ENCODE results near the gene APBA3. TPM values are rescaled to one million over a fixed set of nuclear protein-coding genes. Genes with fewer than 3 reads are reported as not detected.

The APBA3 gene
- total RNA-seq, 2 donors from 2014 or later = 40.6 to 55.4 TPM

DNA sequence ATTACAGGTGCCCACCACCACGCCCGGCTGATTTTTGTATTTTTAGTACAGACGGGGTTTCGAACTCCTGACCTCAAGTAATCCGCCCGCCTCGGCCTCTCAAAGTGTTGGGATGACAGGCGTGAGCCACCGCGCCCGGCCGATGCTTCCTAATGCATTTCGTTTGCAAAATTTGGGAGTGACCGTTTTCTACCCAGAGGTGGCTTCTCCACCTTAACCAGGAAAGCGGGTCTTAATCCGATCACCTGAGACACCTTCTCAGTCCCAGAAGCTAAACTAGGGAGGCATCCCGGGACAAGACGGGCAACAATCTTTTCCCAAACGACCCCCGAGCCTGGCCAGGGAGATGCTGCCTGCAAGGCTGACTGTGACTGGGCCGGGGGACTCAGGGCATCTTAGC lies 39.5 kb upstream of the APBA3 start:
- peak overlapping the region; percentile 61 for H3K4me3 Mint-ChIP-seq
- ATAC-seq = no peak
- peaks cover 37 to 42% of the 10 kb centered on the region in 2 donors for H3K4me1 Mint-ChIP-seq (ENCODE audit: low read depth in 2 of 2)
- no peak for DNase-seq (ENCODE audit: low spot score)
- H3K27me3 Mint-ChIP-seq = no peaks in the 10 kb centered on the region
- H3K36me3 Mint-ChIP-seq = peaks cover 15% of the 10 kb centered on the region
- H3K27ac Mint-ChIP-seq = no peak overlapping the region
- H3K9me3 Mint-ChIP-seq = peaks cover 6% of the 10 kb centered on the region

DNA sequence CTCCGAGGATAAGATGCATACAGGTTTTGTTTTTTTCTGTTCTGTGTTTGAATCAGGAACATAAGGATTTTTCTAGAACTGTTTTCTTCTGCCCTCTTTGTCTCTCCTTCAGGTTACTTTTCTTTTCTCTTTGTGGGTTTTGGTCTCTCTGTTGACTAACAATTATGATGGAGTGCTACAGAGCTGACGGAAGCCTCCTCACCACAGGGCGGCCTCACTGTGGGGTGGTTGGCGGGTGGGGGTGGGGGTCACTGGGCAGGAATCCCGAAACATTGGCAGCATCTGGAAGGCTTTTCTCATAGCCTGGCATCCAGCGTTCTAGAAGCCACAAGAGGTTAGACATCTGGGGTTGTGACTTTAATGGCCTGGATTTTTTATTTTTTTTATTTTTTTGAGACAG lies 36.6 kb upstream of the APBA3 start:
- H3K9me3 Mint-ChIP-seq = peaks cover 6% of the 10 kb centered on the region
- peak; percentile 87 to 90 for ATAC-seq
- no peaks in the 10 kb centered on the region for H3K27me3 Mint-ChIP-seq
- H3K36me3 Mint-ChIP-seq = peaks cover 15% of the 10 kb centered on the region
- H3K4me1 Mint-ChIP-seq (ENCODE audit: low read depth in 2 of 2) = peaks cover 30 to 38% of the 10 kb centered on the region in 2 donors
- no peak for DNase-seq (ENCODE audit: low spot score)
- peak overlapping the region; percentile 75 to 81 for H3K27ac Mint-ChIP-seq
- H3K4me3 Mint-ChIP-seq = peak overlapping the region; percentile 81

DNA sequence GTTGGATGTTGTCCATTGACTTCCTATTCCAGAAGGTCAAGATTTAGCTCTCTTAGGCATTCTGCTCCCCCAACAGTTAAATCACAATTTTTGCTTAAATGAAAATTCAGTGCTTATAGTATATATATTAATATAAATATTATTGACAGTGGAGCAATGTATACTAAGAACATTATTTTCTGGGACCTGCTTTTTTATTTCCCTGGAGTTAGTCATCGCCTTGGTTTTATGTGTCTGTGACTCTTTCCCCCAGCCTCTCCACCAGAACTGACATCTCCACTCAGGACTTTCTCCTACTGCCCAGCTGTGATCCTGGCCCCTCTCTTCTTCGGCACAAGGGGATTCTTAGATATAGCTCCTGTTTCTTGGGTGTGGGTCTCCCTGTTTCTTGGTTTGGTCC lies 34.9 kb upstream of the APBA3 start:
- DNase-seq (ENCODE audit: low spot score) (no peak), ATAC-seq (no peak)
- Mint-ChIP-seq H3K36me3 (peaks cover 15% of the 10 kb centered on the region), H3K27me3 (no peaks in the 10 kb centered on the region), H3K4me1 (ENCODE audit: low read depth in 2 of 2) (peaks cover 40 to 42% of the 10 kb centered on the region in 2 donors), H3K27ac (peak overlapping the region in 1 of 2 donors; percentile 2), H3K4me3 (peak overlapping the region; percentile 14), H3K9me3 (peaks cover 6% of the 10 kb centered on the region)

DNA sequence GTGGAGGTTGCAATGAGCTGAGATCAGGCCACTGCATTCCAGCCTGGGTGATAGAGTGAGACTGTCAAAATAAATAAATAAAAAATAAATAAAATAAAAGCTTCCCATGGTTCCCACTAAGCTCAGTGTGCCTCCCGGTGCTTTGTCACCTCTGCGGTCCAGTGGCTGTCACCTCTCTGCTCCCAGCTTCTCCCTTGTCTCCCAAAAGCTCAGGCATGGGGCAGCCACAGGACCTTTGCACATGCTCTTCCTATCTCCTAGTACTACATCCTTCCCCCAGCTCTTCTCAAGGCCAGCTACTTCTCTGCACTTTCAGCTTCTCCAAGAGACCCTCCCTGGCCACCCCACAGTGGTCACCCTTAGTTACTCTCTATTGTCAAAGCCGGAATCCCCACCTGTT lies 32.3 kb upstream of the APBA3 start:
- Mint-ChIP-seq H3K9me3 (peaks cover 6% of the 10 kb centered on the region), H3K36me3 (peaks cover 15% of the 10 kb centered on the region), H3K27ac (peak overlapping the region; percentile 36 to 66), H3K27me3 (no peaks in the 10 kb centered on the region), H3K4me3 (no peak overlapping the region), H3K4me1 (ENCODE audit: low read depth in 2 of 2) (peaks cover 49 to 51% of the 10 kb centered on the region in 2 donors)
- no peak for ATAC-seq
- no peak for DNase-seq (ENCODE audit: low spot score)

DNA sequence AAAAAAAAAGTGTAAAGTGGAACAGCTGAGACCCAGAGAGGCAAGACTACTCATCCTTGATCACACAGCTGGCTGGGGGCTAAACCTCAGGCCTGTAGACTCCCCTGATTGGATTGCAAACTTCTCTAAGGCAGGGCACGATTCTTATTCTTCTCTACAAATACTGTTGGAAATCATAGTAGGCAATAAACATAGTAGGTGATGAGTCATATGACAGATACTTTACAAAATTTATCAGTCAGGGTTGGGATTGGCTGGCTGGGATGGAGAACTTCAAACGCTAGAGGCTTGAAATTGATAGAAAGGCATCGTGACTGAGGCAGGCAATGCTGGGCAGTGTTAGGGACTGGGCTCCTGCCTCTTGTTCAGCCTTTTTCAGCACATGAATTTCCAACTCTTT lies 30.6 kb upstream of the APBA3 start:
- H3K4me3 Mint-ChIP-seq = peak overlapping the region; percentile 12
- ATAC-seq (no peak), DNase-seq (ENCODE audit: low spot score) (no peak)
- H3K27ac Mint-ChIP-seq = peak overlapping the region in 1 of 2 donors; percentile 46
- H3K4me1 Mint-ChIP-seq (ENCODE audit: low read depth in 2 of 2) = peaks cover 48 to 50% of the 10 kb centered on the region in 2 donors
- H3K36me3 Mint-ChIP-seq = peaks cover 8% of the 10 kb centered on the region
- peaks cover 6% of the 10 kb centered on the region for H3K9me3 Mint-ChIP-seq
- H3K27me3 Mint-ChIP-seq = no peaks in the 10 kb centered on the region

DNA sequence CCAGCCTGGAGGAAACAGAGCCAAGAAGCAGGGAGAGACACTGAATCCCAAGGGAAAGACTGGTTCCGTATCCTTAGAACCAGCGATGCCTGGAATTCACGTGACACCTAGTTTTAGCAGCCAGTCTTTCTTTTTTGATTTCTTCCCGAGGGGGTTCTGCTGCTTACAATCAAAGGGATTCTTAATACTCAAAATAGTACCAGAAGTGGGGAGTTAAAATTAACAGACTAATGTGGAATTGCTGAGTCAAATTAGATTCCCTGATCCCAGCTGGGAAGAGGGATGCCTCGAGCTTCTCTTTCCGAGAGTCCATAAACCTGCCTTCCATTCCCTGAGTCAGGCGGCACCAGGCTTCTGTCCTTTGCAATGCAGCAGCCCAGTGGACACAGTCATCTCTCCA lies 29.4 kb upstream of the APBA3 start:
- H3K9me3 Mint-ChIP-seq = no peaks in the 10 kb centered on the region
- peaks cover 42 to 44% of the 10 kb centered on the region in 2 donors for H3K4me1 Mint-ChIP-seq (ENCODE audit: low read depth in 2 of 2)

DNA sequence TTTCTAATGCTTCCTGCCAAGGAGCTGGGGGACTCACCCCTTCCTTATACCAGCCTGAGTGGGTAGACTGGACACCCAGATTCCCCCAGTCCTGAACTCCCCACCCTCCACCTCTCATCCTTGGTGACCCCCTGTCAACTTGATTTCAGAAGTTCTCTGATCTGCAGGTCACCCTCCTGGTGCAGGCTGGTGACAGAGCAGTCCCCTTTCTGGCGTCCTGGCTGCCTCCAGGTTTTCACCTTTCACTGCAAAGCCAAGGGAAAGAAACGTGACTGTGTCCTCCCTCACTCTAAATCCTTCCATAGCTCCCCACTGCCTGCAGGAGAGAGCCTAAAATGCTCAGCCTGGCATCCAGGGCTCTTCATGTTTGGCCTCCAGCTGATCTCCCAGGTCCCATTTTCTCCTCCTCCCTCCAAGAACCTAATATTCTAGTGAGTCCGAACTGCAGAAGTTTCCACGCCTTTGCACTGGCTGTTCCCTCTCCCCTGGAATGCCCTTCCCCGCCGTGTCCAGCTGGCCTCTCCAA lies 28.8 kb upstream of the APBA3 start:
- Mint-ChIP-seq H3K36me3 (no peaks in the 10 kb centered on the region), H3K9me3 (no peaks in the 10 kb centered on the region), H3K27me3 (no peaks in the 10 kb centered on the region), H3K4me1 (ENCODE audit: low read depth in 2 of 2) (peaks cover 42 to 44% of the 10 kb centered on the region in 2 donors), H3K27ac (peak overlapping the region; percentile 75 to 94), H3K4me3 (peak overlapping the region; percentile 81)
- DNase-seq (ENCODE audit: low spot score) (no peak), ATAC-seq (no peak)

More for the DNA sequence above, 29.4 kb upstream of the APBA3 start:
- Mint-ChIP-seq H3K27ac (peak overlapping the region; percentile 75 to 94), H3K36me3 (no peaks in the 10 kb centered on the region), H3K27me3 (no peaks in the 10 kb centered on the region), H3K4me3 (peak overlapping the region; percentile 81)
- DNase-seq (ENCODE audit: low spot score) (no peak), ATAC-seq (no peak)

DNA sequence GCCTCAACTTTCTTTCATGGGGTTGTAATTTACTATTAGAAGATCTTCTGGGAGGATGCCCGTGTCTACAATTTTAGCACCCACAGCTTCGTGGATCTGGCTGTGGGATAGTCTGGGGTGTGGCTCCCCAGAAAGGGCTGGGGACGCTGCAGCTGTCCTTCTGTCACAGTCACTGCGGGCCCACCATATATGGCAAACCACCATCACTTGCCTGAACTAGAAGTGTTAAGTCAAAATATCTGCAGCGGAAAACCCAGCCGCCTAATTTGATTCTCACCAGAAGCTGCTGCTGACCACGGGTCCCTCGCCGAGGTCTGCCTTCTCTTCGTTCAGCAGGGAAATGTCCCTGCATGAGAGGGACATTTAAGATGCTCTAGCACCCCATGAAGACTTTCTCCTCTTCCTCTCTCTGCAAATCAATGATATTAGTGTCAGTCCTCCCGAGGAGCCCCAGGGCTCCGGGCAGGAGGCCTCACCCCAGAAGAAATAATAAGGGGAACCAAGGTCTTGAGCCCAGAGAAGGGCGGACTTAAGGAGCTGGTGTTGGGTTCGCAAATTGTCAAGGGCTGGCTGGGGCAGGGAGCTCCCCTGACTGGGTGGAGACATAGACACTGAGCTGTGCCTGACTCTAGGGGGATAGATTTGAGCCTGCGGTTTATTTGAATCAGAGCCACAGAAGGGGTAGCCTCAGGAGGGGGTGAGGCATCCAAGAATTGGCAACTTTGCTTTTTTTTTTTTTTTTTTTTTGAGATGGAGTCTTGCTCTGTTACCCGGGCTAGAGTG lies 27.7 kb upstream of the APBA3 start:
- H3K36me3 Mint-ChIP-seq = no peaks in the 10 kb centered on the region
- peak overlapping the region; percentile 81 for H3K4me3 Mint-ChIP-seq
- peak; percentile 88 for DNase-seq (ENCODE audit: low spot score)
- peak; percentile 81 to 84 for ATAC-seq
- H3K4me1 Mint-ChIP-seq (ENCODE audit: low read depth in 2 of 2) = peaks cover 45 to 49% of the 10 kb centered on the region in 2 donors
- H3K27ac Mint-ChIP-seq = peak overlapping the region; percentile 84 to 94
- no peaks in the 10 kb centered on the region for H3K9me3 Mint-ChIP-seq
- no peaks in the 10 kb centered on the region for H3K27me3 Mint-ChIP-seq

DNA sequence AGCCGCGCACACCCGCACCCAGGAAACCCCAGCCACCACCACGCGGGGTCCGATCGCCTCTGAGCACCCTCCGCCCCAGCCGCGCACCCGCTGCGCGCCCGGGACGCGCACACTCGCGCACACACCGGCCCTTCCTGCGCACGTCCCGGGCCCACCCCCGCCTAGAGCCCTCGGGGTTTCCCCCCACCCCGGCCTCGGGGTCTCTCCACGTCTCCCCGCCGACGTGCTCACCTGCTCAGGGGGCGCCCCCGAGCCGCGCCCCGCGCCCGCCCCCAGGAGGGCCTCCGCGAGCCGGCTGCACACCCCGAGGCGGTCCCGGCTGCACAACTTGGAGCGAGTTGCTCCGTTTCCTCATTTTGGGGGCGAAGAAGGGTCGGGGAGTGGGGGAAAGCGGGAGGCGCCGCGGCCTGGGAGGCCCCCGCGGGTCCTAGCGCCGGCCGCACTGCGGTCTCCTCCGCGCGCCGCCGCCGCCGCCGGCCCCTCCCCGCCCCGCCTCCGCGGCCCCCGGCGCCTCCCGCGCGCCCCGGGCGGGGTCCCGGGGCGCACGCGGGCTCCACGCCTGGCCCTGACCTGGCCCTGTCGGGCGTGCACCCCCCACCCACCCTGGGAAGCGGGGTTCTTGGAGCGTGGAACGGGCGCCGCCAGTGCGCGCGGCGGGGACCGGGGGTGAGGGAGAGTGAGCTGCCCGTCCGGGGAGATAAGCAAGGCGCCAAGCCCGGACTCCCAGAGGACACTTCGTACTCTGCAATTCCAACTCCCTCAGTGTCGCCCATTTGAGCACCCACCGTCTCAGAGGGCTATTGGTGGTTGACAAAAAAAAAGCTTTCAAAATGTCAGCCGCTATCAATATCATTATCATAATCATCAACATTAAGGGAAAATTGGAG lies 24.7 kb upstream of the APBA3 start, which contains the start of gene MATK:
MATK (minus strand) TSS at position 444 of the 887 bp plus-strand sequence. CDS start 1,246 bp downstream, outside the sequence.
- DNase-seq (ENCODE audit: low spot score) (no peak), ATAC-seq (peak; percentile 58 to 59)
- Mint-ChIP-seq H3K27ac (peak within 1 kb of the TSS; percentile 21 to 35), H3K4me1 (ENCODE audit: low read depth in 2 of 2) (peaks cover 37 to 50% of the 10 kb centered on the region in 2 donors), H3K27me3 (no peaks in the 10 kb centered on the region), H3K36me3 (peaks cover 9% of the 10 kb centered on the region), H3K4me3 (peak within 1 kb of the TSS; percentile 81), H3K9me3 (peaks cover 6% of the 10 kb centered on the region)

DNA sequence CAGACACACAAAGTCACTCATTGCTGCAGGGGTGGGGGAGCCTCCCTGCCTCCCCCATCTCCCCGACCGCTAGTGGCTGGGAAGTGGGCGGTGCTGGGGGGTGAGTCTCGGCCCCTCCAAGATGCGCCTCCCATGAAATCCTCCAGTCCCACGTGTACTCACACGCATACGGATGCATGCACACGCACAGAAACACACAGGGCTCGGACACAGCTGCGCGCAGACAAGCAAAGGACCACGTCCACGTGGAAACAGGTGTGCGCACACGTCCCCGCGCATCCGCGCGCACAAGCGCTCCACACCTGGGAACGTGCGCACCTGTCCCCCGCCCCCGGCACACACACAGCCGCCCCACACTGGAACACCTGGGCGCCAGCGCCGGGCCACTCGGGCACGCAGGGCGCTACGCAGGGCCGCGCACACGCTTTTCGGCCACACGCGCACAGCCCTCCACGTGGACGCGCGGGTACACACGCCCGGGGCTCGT lies 24.0 kb upstream of the APBA3 start:
- ATAC-seq = peak; percentile 11 to 24
- Mint-ChIP-seq H3K4me1 (ENCODE audit: low read depth in 2 of 2) (peaks cover 30 to 47% of the 10 kb centered on the region in 2 donors), H3K36me3 (peaks cover 9% of the 10 kb centered on the region), H3K27ac (peak overlapping the region in 1 of 2 donors; percentile 35), H3K9me3 (peaks cover 6% of the 10 kb centered on the region), H3K27me3 (no peaks in the 10 kb centered on the region), H3K4me3 (peak overlapping the region; percentile 81)
- no peak for DNase-seq (ENCODE audit: low spot score)

DNA sequence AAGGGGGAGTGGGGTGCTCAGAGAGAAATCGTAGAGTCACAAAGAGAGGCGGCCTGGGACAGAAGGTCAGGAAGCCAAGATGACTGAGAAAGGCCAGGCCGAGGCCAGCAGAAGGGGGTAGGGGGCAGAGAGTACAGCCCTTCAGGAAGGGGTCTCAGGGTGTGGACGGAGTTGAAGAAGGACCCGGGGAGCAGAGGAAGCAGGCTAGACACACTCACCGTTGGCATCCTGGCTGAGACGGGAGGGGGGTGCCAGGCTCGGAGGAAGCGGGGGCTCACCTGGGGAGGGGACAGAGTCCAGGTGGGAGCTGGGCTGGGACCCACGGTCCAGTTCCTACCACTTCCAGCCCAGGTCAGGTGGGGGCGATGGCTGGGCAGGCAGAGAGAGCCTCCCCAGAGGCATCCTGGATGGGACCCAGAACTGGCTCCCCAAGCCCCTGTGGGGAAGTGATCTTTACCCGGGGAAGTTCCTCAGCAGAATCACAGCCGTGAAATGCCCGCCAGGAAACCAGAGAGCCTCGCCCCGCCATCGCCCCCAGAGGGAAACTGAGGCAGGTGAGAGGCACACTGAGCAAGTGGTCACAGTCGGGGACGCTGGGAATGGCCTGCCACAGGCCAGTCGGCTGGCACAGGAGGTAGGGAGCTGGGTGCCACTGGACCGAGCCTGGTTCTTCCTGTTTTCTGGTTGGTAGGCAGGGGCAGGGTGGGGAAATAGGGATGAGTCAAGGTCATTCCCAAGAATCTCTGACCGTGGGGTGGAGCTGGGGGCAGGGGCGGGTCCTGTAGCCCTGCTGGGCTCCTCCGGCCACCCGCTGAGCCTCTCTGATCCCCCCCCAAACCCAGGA lies 23.3 kb upstream of the APBA3 start:
- ATAC-seq (no peak), DNase-seq (ENCODE audit: low spot score) (no peak)
- peaks cover 24 to 41% of the 10 kb centered on the region in 2 donors for H3K4me1 Mint-ChIP-seq (ENCODE audit: low read depth in 2 of 2)
- peak overlapping the region; percentile 81 for H3K4me3 Mint-ChIP-seq
- H3K27me3 Mint-ChIP-seq = no peaks in the 10 kb centered on the region
- H3K36me3 Mint-ChIP-seq = peaks cover 9% of the 10 kb centered on the region
- peak overlapping the region; percentile 35 to 60 for H3K27ac Mint-ChIP-seq
- H3K9me3 Mint-ChIP-seq = peaks cover 6% of the 10 kb centered on the region

DNA sequence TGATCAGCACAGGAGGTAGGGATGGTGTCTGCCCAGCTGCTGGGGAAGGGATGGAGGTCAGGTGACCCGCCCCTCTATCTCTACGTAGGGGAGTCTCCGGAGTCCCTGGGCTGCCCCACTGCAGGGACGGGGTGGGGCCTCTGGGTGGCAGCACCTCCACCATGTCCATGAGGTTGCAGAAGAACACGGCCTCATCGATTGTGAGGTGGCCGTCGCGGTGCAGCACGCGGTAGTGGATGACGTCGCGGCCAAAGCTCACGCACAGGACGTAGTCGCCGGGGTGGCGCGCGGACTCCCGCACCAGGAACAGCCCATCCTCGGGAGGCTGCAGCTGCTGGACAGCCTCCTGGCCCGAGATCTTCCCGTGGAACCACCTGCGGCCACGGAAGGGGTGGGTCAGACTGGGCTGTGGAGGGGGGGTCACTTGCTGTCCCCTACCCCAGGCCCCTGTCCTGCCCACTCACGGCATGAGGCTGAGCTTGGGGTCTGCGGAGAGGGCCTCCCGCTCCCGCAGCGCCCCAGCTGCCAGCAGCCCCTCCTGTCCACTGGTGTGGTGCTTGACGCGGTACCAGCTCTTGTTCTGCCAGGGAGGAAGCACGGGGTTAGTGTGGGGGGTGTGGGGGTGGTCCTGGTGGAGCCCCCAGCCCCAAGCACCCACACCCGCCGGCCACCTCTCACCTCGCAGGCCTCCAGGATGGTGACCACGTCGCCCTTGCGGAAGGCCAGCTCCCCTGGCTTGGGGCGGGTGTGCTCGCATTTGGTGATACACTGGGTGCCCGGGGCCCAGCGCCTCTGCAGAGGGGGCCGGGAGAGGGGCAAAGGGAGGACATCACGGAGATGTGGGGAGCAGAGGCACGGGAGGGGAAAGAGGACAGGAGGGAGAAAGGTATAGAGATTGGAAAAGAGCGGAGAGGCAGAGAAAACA lies 22.4 kb upstream of the APBA3 start:
- H3K4me3 Mint-ChIP-seq = peak overlapping the region; percentile 81
- H3K36me3 Mint-ChIP-seq = peaks cover 9% of the 10 kb centered on the region
- peak overlapping the region; percentile 35 to 60 for H3K27ac Mint-ChIP-seq
- ATAC-seq (peak; percentile 58 to 72), DNase-seq (ENCODE audit: low spot score) (peak; percentile 80)
- peaks cover 18 to 34% of the 10 kb centered on the region in 2 donors for H3K4me1 Mint-ChIP-seq (ENCODE audit: low read depth in 2 of 2)
- H3K27me3 Mint-ChIP-seq = no peaks in the 10 kb centered on the region
- H3K9me3 Mint-ChIP-seq = peaks cover 6% of the 10 kb centered on the region

All from natural killer cell treated with Interleukin-12 subunit alpha and Interleukin-12 subunit beta and Interleukin-15 and Interleukin-18, amount 100 ng/mL, for 72 hours (primary cell).